CD14-positive monocyte (primary cell): ENCODE data around the gene PRPF19. TPM values are rescaled to one million over a fixed set of nuclear protein-coding genes. Genes with fewer than 3 reads are reported as not detected.

Experiments
- DNase-seq, 3 donors: peaks; one replicate each; pipeline ENCODE4 v3.0.0-alpha.2; 2011 to 2022
- H2AFZ ChIP-seq: 2 replicates; pipeline ENCODE4 v1.6.0; 2012; ENCODE audit warnings: mild to moderate bottlenecking, low read depth, low read length, inconsistent platforms; ENCODE audit not compliant: insufficient read depth, poor library complexity, severe bottlenecking
- H3K27ac ChIP-seq, 2 donors: 1 replicate in 1 of 2; 2 replicates in 1 of 2; pipeline ENCODE4 v1.5.1; 2012 to 2013; ENCODE audit warnings: low read length in 2 of 2, control low read depth in 1 of 2, inconsistent platforms in 1 of 2, low read depth in 1 of 2, mild to moderate bottlenecking in 1 of 2
- H3K27me3 ChIP-seq, 2 donors: one replicate each; pipeline versions ENCODE4 v1.6.0 to v1.6.1; 2011 to 2013; ENCODE audit warnings: low read length in 2 of 2; ENCODE audit not compliant: control insufficient read depth in 2 of 2, insufficient read depth in 2 of 2
- H3K36me3 ChIP-seq, 2 donors: replicated peaks in 1 of 2; 1 replicate in 1 of 2; 2 replicates in 1 of 2; pipeline versions ENCODE4 v1.5.1 to v1.6.1; 2012 to 2013; ENCODE audit warnings: low read length in 2 of 2, control low read depth in 1 of 2, inconsistent platforms in 1 of 2, mild to moderate bottlenecking in 1 of 2; ENCODE audit not compliant: insufficient read depth in 2 of 2, control insufficient read depth in 1 of 2
- H3K4me1 ChIP-seq, 2 donors: 1 replicate in 1 of 2; 2 replicates in 1 of 2; pipeline versions ENCODE4 v1.5.1 to v1.6.1; 2012 to 2013; ENCODE audit warnings: low read length in 2 of 2, control low read depth in 1 of 2, inconsistent platforms in 1 of 2, mild to moderate bottlenecking in 1 of 2, moderate library complexity in 1 of 2; ENCODE audit not compliant: insufficient read depth in 2 of 2, control insufficient read depth in 1 of 2
- H3K4me2 ChIP-seq: replicated peaks from 2 replicates; pipeline ENCODE3; 2012; ENCODE audit warnings: low read length, moderate library complexity, mild to moderate bottlenecking; ENCODE audit not compliant: poor library complexity, severe bottlenecking; ENCODE audit errors: extremely low read depth
- H3K4me3 ChIP-seq, 3 experiments: fragments of 200-600 bp in 1 of 3; sonication (generic) in 1 of 3; replicated peaks in 1 of 3; 1 replicate in 2 of 3; 2 replicates in 1 of 3; pipeline ENCODE4 v1.5.1; 2011 to 2013; ENCODE audit warnings: low read length in 3 of 3, mild to moderate bottlenecking in 3 of 3, control low read depth in 2 of 3, low read depth in 2 of 3, inconsistent platforms in 1 of 3, moderate library complexity in 1 of 3
- H3K79me2 ChIP-seq: 2 replicates; pipeline ENCODE4 v1.6.0; 2012; ENCODE audit warnings: mild to moderate bottlenecking, control low read depth, inconsistent platforms, low read length, moderate library complexity; ENCODE audit not compliant: insufficient read depth
- H3K9ac ChIP-seq: 2 replicates; pipeline ENCODE4 v1.6.0; 2017; ENCODE audit warnings: low read length, mild to moderate bottlenecking; ENCODE audit not compliant: insufficient read depth, poor library complexity, severe bottlenecking
- H3K9me3 ChIP-seq, 2 donors: replicated peaks in 1 of 2; 1 replicate in 1 of 2; 2 replicates in 1 of 2; pipeline versions ENCODE4 v1.5.1 to v1.6.1; 2012 to 2013; ENCODE audit warnings: low read length in 2 of 2, control low read depth in 1 of 2; ENCODE audit not compliant: control insufficient read depth in 1 of 2, insufficient read depth in 1 of 2
- H4K20me1 ChIP-seq: 2 replicates; pipeline ENCODE4 v1.6.0; 2012; ENCODE audit warnings: mild to moderate bottlenecking, low read length, control low read depth, moderate library complexity; ENCODE audit not compliant: insufficient read depth
- H3K27ac Mint-ChIP-seq, 7 donors: one replicate each; pipeline ENCODE4 v1.8.0; 2020; ENCODE audit warnings: mild to moderate bottlenecking in 7 of 7, mixed read lengths in 7 of 7, moderate library complexity in 6 of 7, inconsistent platforms in 2 of 7
- H3K27me3 Mint-ChIP-seq, 3 donors: one replicate each; pipeline ENCODE4 v1.8.0; 2021 to 2022; ENCODE audit warnings: low read depth in 3 of 3, mild to moderate bottlenecking in 3 of 3, mixed read lengths in 3 of 3, moderate library complexity in 3 of 3, inconsistent platforms in 1 of 3
- H3K36me3 Mint-ChIP-seq, 2 donors: one replicate each; pipeline ENCODE4 v1.8.0; 2020; ENCODE audit warnings: mixed read lengths in 2 of 2, inconsistent platforms in 1 of 2, mild to moderate bottlenecking in 1 of 2
- H3K4me1 Mint-ChIP-seq: one replicate; pipeline ENCODE4 v1.8.0; 2020; ENCODE audit warnings: mild to moderate bottlenecking, mixed read lengths
- H3K4me3 Mint-ChIP-seq, 2 donors: one replicate each; pipeline ENCODE4 v1.8.0; 2020; ENCODE audit warnings: mild to moderate bottlenecking in 2 of 2, mixed read lengths in 2 of 2, moderate library complexity in 1 of 2
- H3K9me3 Mint-ChIP-seq, 7 donors: one replicate each; pipeline ENCODE4 v1.8.0; 2020 to 2022; ENCODE audit warnings: mixed read lengths in 7 of 7, mild to moderate bottlenecking in 6 of 7, moderate library complexity in 6 of 7, inconsistent platforms in 2 of 7
- WGBS: methylation state at CpG from one replicate; pipeline ENCODE4 v1.1.5; 2013; ENCODE audit warnings: missing lambda C conversion rate; ENCODE audit not compliant: insufficient coverage; 5-methylcytosine and 5-hydroxymethylcytosine counted together
- intact Hi-C, 2 donors: fragments of 100-400 bp; cut with micrococcal nuclease; formaldehyde crosslinking; loops; one replicate each; pipeline versions ENCODE4 v1.15.0 to v1.15.1; 2023
- polyA plus RNA-seq, 3 donors: library from polyadenylated mRNA; depleted of rRNA in 1 of 3; unstranded in 2 of 3; stranded (reverse) in 1 of 3; fragments of 300-500 nt in 2 of 3; fragments of >200 nt in 1 of 3; fragmentation: Illumina TruSeq in 2 of 3; gene quantifications; 1 replicate in 2 of 3; 2 replicates in 1 of 3; pipeline ENCODE4 v1.2.3, GENCODE V29; 2012 to 2021
- TF ChIP-seq, protein P1 (sequence below): fragments of 200-600 bp; IDR thresholded peaks from one replicate; pipeline ENCODE4 v1.8.0; 2022; ENCODE audit warnings: antibody characterized with exemption, mild to moderate bottlenecking

PRPF19 gene
- polyA plus RNA-seq, 3 donors = 7.8 to 33.2 (median 12.2) TPM

GRCh38 chr11:60870733-60871377 lies 35.5 kb downstream of the PRPF19 start:
- Histone ChIP-seq H3K27me3 (no peaks in the 10 kb centered on the region), H3K9ac (no peak overlapping the region), H3K36me3 (no peaks in the 10 kb centered on the region), H4K20me1 (no peaks in the 10 kb centered on the region), H3K4me1 (peaks cover 11 to 15% of the 10 kb centered on the region in 2 donors), H3K79me2 (no peaks in the 10 kb centered on the region), H3K27ac (no peak overlapping the region), H3K4me2 (no peak overlapping the region), H3K9me3 (no peaks in the 10 kb centered on the region), H3K4me3 (no peak overlapping the region), H2AFZ (no peak overlapping the region)
- H3K27me3 Mint-ChIP-seq = peaks cover 0 to 3% (median 2%) of the 10 kb centered on the region in 3 donors
- TF ChIP-seq, protein P1, sequence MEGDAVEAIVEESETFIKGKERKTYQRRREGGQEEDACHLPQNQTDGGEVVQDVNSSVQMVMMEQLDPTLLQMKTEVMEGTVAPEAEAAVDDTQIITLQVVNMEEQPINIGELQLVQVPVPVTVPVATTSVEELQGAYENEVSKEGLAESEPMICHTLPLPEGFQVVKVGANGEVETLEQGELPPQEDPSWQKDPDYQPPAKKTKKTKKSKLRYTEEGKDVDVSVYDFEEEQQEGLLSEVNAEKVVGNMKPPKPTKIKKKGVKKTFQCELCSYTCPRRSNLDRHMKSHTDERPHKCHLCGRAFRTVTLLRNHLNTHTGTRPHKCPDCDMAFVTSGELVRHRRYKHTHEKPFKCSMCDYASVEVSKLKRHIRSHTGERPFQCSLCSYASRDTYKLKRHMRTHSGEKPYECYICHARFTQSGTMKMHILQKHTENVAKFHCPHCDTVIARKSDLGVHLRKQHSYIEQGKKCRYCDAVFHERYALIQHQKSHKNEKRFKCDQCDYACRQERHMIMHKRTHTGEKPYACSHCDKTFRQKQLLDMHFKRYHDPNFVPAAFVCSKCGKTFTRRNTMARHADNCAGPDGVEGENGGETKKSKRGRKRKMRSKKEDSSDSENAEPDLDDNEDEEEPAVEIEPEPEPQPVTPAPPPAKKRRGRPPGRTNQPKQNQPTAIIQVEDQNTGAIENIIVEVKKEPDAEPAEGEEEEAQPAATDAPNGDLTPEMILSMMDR = no peak
- H3K36me3 Mint-ChIP-seq = no peaks in the 10 kb centered on the region
- DNase-seq = no peak
- intact Hi-C loops = no loop called here
- H3K4me3 Mint-ChIP-seq = no peak overlapping the region
- peaks cover 12% of the 10 kb centered on the region for H3K4me1 Mint-ChIP-seq
- WGBS = 71% methylated on average over 12 of the region's 13 CpGs
- no peaks in the 10 kb centered on the region for H3K9me3 Mint-ChIP-seq
- H3K27ac Mint-ChIP-seq = no peak overlapping the region

- Histone ChIP-seq H3K9ac (no peak overlapping the region), H3K4me1 (peaks cover 11 to 15% of the 10 kb centered on the region in 2 donors), H4K20me1 (no peaks in the 10 kb centered on the region), H3K27me3 (no peaks in the 10 kb centered on the region), H3K4me3 (no peak overlapping the region), H3K36me3 (no peaks in the 10 kb centered on the region), H3K27ac (no peak overlapping the region), H3K9me3 (no peaks in the 10 kb centered on the region), H2AFZ (no peak overlapping the region), H3K4me2 (no peak overlapping the region), H3K79me2 (no peaks in the 10 kb centered on the region)
- Mint-ChIP-seq H3K4me1 (peaks cover 14% of the 10 kb centered on the region), H3K4me3 (no peak overlapping the region), H3K27ac (no peak overlapping the region), H3K9me3 (no peaks in the 10 kb centered on the region), H3K27me3 (peaks cover 0 to 3% (median 2%) of the 10 kb centered on the region in 3 donors), H3K36me3 (no peaks in the 10 kb centered on the region)
- intact Hi-C loops = no loop called here
- TF ChIP-seq, protein P1 = no peak
- WGBS = 86% methylated on average over 2 of the region's 3 CpGs
- no peak for DNase-seq
These were observed 36.1 kb downstream of the PRPF19 start for GRCh38 chr11:60870276-60870675.
